ENCODE measurements around the gene ZNF521. TPM values are rescaled to one million over a fixed set of nuclear protein-coding genes. Genes with fewer than 3 reads are reported as not detected.

ZNF521 gene
- total RNA-seq, 2 experiments from 2014 or later, result 0.85 to 2.8 TPM

- Histone ChIP-seq H4K20me1 (ENCODE audit: insufficient read depth, low read length) (no peaks in the 10 kb centered on the region), H3K4me2 (ENCODE audit: low read length) (no peak overlapping the region), H3K9me2 (ENCODE audit: insufficient read depth, low read length) (no peaks in the 10 kb centered on the region), H3K79me2 (ENCODE audit: insufficient read depth, low read depth, low read length) (no peaks in the 10 kb centered on the region), H3K36me3 (ENCODE audit: insufficient read depth, low read length) (no peaks in the 10 kb centered on the region), H3K4me1 (ENCODE audit: insufficient read depth, low read length, poor library complexity, severe bottlenecking) (peaks cover 23% of the 10 kb centered on the region), H3K27ac (ENCODE audit: low read depth, low read length, poor library complexity, severe bottlenecking) (no peak overlapping the region), H3K9me3 (ENCODE audit: low read length) (no peaks in the 10 kb centered on the region), H3K4me3 (ENCODE audit: low read depth, low read length, poor library complexity, severe bottlenecking) (no peak overlapping the region), H2AFZ (ENCODE audit: low read length) (no peak overlapping the region)
- intact Hi-C loops (cut with micrococcal nuclease; ENCODE audit: unreplicated experiment), result loop anchor here (10.0 kb wide), 1 partner anchor 65 kb away; no protein-coding TSS in a partner anchor
- no peak for DNase-seq (ENCODE audit: low spot score)
- CTCF ChIA-PET (ENCODE audit: unreplicated experiment), result no interaction called here
- TF ChIP-seq, protein P1, sequence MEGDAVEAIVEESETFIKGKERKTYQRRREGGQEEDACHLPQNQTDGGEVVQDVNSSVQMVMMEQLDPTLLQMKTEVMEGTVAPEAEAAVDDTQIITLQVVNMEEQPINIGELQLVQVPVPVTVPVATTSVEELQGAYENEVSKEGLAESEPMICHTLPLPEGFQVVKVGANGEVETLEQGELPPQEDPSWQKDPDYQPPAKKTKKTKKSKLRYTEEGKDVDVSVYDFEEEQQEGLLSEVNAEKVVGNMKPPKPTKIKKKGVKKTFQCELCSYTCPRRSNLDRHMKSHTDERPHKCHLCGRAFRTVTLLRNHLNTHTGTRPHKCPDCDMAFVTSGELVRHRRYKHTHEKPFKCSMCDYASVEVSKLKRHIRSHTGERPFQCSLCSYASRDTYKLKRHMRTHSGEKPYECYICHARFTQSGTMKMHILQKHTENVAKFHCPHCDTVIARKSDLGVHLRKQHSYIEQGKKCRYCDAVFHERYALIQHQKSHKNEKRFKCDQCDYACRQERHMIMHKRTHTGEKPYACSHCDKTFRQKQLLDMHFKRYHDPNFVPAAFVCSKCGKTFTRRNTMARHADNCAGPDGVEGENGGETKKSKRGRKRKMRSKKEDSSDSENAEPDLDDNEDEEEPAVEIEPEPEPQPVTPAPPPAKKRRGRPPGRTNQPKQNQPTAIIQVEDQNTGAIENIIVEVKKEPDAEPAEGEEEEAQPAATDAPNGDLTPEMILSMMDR (conservative IDR thresholded peaks at IDR 0.05; ENCODE audit: low read length), result no peak
- no peak for TF ChIP-seq EZH2phosphoT487 (IDR thresholded peaks at IDR 0.05; ENCODE audit: borderline replicate concordance, low read depth, low read length)
- POLR2A ChIA-PET, result interaction anchor here (1.1 kb wide), 1 partner anchor 31 kb away, joined by 3 read pairs; no protein-coding TSS in a partner anchor
- no TSS peak for BruUV-seq (replicated peaks)
These were observed 322.2 kb downstream of the ZNF521 start for GRCh38 chr18:25029802-25030201.

DNA sequence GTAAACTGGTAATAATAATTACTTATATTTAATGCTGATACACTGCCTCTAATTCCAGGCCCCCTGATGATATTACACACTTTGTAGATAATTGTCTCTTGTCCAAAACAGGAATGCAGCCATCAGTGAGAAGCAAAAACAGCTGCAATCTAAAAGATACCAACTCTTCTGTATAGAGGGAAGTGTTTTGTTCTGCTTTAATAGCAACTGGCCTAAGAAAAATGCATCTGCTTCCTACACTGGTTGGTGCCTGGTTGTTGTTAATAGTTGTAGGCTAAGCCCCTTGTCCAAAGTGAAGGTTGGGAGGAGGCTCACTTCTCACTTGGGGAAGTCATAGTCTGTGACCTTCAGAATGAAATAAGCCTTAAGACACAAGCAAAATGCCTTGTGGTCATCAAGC, 332.0 kb downstream of the ZNF521 start:
- H2AFZ ChIP-seq (ENCODE audit: low read length), result no peak overlapping the region
- POLR2A ChIA-PET, result no interaction called here

More for the DNA sequence above, 332.0 kb downstream of the ZNF521 start:
- H3K9me3 ChIP-seq (ENCODE audit: low read length), result no peaks in the 10 kb centered on the region
- no peak overlapping the region for H3K27ac ChIP-seq (ENCODE audit: low read depth, low read length, poor library complexity, severe bottlenecking)
- intact Hi-C loops (cut with micrococcal nuclease; ENCODE audit: unreplicated experiment), result no loop called here
- no peaks in the 10 kb centered on the region for H4K20me1 ChIP-seq (ENCODE audit: insufficient read depth, low read length)
- H3K36me3 ChIP-seq (ENCODE audit: insufficient read depth, low read length), result no peaks in the 10 kb centered on the region
- no peak for TF ChIP-seq EZH2phosphoT487 (IDR thresholded peaks at IDR 0.05; ENCODE audit: borderline replicate concordance, low read depth, low read length)
- TF ChIP-seq, protein P1 (conservative IDR thresholded peaks at IDR 0.05; ENCODE audit: low read length), result no peak
- no TSS peak for BruUV-seq (replicated peaks)
- H3K4me3 ChIP-seq (ENCODE audit: low read depth, low read length, poor library complexity, severe bottlenecking), result no peak overlapping the region
- H3K4me1 ChIP-seq (ENCODE audit: insufficient read depth, low read length, poor library complexity, severe bottlenecking), result no peaks in the 10 kb centered on the region
- no peak for DNase-seq (ENCODE audit: low spot score)
- no peaks in the 10 kb centered on the region for H3K79me2 ChIP-seq (ENCODE audit: insufficient read depth, low read depth, low read length)
- H3K9me2 ChIP-seq (ENCODE audit: insufficient read depth, low read length), result no peaks in the 10 kb centered on the region
- CTCF ChIA-PET (ENCODE audit: unreplicated experiment), result no interaction called here
- H3K4me2 ChIP-seq (ENCODE audit: low read length), result no peak overlapping the region

Data from OCI-LY7 (cell line).